Measurements from ENCODE around the gene TEX264.

The TEX264 gene

GRCh38 chr3:51721062-51721745 lies 50.2 kb downstream of the TEX264 start:
- H3K27me3 ChIP-seq (ENCODE audit: insufficient read depth, low read depth, severe bottlenecking) = no peaks in the 10 kb centered on the region
- DNase-seq = no peak
- H3K36me3 ChIP-seq = peaks cover 19% of the 10 kb centered on the region
- TF ChIP-seq, protein P1, sequence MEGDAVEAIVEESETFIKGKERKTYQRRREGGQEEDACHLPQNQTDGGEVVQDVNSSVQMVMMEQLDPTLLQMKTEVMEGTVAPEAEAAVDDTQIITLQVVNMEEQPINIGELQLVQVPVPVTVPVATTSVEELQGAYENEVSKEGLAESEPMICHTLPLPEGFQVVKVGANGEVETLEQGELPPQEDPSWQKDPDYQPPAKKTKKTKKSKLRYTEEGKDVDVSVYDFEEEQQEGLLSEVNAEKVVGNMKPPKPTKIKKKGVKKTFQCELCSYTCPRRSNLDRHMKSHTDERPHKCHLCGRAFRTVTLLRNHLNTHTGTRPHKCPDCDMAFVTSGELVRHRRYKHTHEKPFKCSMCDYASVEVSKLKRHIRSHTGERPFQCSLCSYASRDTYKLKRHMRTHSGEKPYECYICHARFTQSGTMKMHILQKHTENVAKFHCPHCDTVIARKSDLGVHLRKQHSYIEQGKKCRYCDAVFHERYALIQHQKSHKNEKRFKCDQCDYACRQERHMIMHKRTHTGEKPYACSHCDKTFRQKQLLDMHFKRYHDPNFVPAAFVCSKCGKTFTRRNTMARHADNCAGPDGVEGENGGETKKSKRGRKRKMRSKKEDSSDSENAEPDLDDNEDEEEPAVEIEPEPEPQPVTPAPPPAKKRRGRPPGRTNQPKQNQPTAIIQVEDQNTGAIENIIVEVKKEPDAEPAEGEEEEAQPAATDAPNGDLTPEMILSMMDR (IDR thresholded peaks at IDR 0.05; ENCODE audit: low read depth, low read length) = no peak
- H3K9me3 ChIP-seq (ENCODE audit: severe bottlenecking) = no peaks in the 10 kb centered on the region
- H3K27ac ChIP-seq = no peak overlapping the region
- H3K4me3 ChIP-seq (ENCODE audit: low read depth, low read length) = no peak overlapping the region

DNA sequence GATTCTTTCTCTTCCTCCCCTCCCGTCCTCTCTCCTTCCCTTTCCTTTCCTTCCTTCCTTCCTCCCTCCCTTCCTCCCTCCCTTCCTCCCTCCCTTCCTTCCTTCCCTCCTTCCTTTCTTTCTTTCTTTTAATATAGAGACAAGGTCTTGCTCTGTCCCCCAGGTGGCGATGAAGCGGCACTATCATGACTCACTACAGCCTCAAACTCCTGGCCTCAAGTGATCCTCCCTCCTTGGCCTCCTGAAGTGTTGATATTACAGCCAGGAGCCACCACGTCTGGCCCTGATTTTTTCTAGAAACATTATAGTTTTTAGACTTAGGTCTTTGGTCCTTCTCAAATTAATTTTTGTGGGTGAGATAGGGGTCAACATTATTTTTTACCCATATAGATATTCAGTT lies 51.3 kb downstream of the TEX264 start:
- TF ChIP-seq, protein P1 (IDR thresholded peaks at IDR 0.05; ENCODE audit: low read depth, low read length) = no peak
- no peak for DNase-seq
- no peak overlapping the region for H3K4me3 ChIP-seq (ENCODE audit: low read depth, low read length)
- H3K27me3 ChIP-seq (ENCODE audit: insufficient read depth, low read depth, severe bottlenecking) = no peaks in the 10 kb centered on the region
- H3K36me3 ChIP-seq = peaks cover 8% of the 10 kb centered on the region
- H3K9me3 ChIP-seq (ENCODE audit: severe bottlenecking) = no peaks in the 10 kb centered on the region
- no peak overlapping the region for H3K27ac ChIP-seq

- no peak overlapping the region for H3K4me3 ChIP-seq (ENCODE audit: low read depth, low read length)
- DNase-seq = no peak
- TF ChIP-seq, protein P1 (IDR thresholded peaks at IDR 0.05; ENCODE audit: low read depth, low read length) = no peak
These were observed 56.4 kb downstream of the TEX264 start for GRCh38 chr3:51727500-51727899.

GRCh38 chr3:51729042-51729633 lies 58.1 kb downstream of the TEX264 start:
- Histone ChIP-seq H3K9me3 (ENCODE audit: severe bottlenecking) (no peaks in the 10 kb centered on the region), H3K36me3 (no peaks in the 10 kb centered on the region), H3K4me3 (ENCODE audit: low read depth, low read length) (no peak overlapping the region), H3K27me3 (ENCODE audit: insufficient read depth, low read depth, severe bottlenecking) (no peaks in the 10 kb centered on the region), H3K27ac (no peak overlapping the region)
- TF ChIP-seq, protein P1 (IDR thresholded peaks at IDR 0.05; ENCODE audit: low read depth, low read length) = no peak
- DNase-seq = no peak

More at GRCh38 chr3:51727500-51727899, 56.4 kb downstream of the TEX264 start:
- Histone ChIP-seq H3K27me3 (ENCODE audit: insufficient read depth, low read depth, severe bottlenecking) (no peaks in the 10 kb centered on the region), H3K27ac (no peak overlapping the region), H3K36me3 (no peaks in the 10 kb centered on the region), H3K9me3 (ENCODE audit: severe bottlenecking) (no peaks in the 10 kb centered on the region)

DNA sequence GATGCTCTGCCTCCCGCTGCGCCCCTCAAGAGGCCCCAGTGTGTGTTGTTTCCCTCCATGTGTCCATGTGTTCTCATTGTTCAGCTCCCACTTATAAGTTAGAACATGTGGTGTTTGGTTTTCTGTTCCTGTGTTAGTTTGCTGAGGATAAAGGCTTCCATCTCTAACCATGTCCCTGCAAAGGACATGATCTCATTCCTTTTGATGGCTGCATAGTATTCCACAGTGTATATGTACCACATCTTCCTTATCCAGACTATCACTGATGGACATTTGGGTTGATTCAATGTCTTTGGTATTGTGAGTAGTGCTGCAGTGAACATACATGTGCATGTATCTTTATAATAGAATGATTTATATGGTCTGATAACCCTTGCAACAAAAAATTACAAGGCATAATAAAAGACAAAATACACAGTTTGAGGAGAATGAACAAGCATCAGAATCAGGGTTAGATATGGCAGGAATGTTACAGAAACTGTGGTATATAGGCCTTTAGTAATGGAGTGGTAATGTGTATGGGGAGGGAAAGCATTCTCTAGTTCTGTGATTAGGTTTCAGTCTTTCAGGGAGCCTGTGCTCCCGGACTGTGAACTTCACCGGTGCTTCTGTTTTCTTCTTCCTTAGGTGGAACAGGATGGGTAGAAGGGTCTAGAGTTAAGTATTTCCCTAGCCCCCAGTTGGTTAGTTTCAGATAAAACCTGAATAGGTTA lies 63.0 kb downstream of the TEX264 start:
- Histone ChIP-seq H3K27ac (no peak overlapping the region), H3K27me3 (ENCODE audit: insufficient read depth, low read depth, severe bottlenecking) (no peaks in the 10 kb centered on the region), H3K9me3 (ENCODE audit: severe bottlenecking) (no peaks in the 10 kb centered on the region), H3K4me3 (ENCODE audit: low read depth, low read length) (no peak overlapping the region), H3K36me3 (no peaks in the 10 kb centered on the region)
- TF ChIP-seq, protein P1 (IDR thresholded peaks at IDR 0.05; ENCODE audit: low read depth, low read length) = no peak
- no peak for DNase-seq
